AG08395 (cell line): ENCODE measurements around the gene COMMD1.
"Not testable (repeated sequence)": the region's sequence is repeated elsewhere in the genome, so short reads cannot be mapped to it uniquely, and the experiment has no call there.

Source experiments
- DNase-seq: peaks from one replicate; pipeline ENCODE4 v3.0.0; 2012; ENCODE audit warnings: mixed read lengths, low spot score

COMMD1 gene

GRCh38 chr2:62074233-62074632 lies 168.8 kb downstream of the COMMD1 start:
- no peak for DNase-seq

GRCh38 chr2:62076980-62077638 lies 171.6 kb downstream of the COMMD1 start:
- DNase-seq, result no peak

- no peak for DNase-seq
These were observed 179.3 kb downstream of the COMMD1 start for GRCh38 chr2:62084801-62085200.

- DNase-seq, result no peak
These were observed 184.2 kb downstream of the COMMD1 start for GRCh38 chr2:62089658-62090057.

- no peak for DNase-seq
These were observed 186.0 kb downstream of the COMMD1 start for GRCh38 chr2:62091471-62091870.

GRCh38 chr2:62099050-62099449 lies 193.6 kb downstream of the COMMD1 start:
- DNase-seq, result no peak

GRCh38 chr2:62099523-62100175 lies 194.2 kb downstream of the COMMD1 start:
- DNase-seq, result no peak

GRCh38 chr2:62101886-62102285 lies 196.4 kb downstream of the COMMD1 start:
- no peak for DNase-seq

GRCh38 chr2:62102402-62102920 lies 197.0 kb downstream of the COMMD1 start:
- DNase-seq, result no peak

- no peak for DNase-seq
These were observed 204.1 kb downstream of the COMMD1 start for GRCh38 chr2:62109554-62109953.

GRCh38 chr2:62110415-62111025 lies 205.0 kb downstream of the COMMD1 start:
- DNase-seq, result no peak

GRCh38 chr2:62112179-62112578 lies 206.7 kb downstream of the COMMD1 start:
- DNase-seq, result peak; percentile 26

GRCh38 chr2:62114564-62114963 lies 209.1 kb downstream of the COMMD1 start:
- no peak for DNase-seq

- no peak for DNase-seq
These were observed 211.5 kb downstream of the COMMD1 start for GRCh38 chr2:62116983-62117382.

GRCh38 chr2:62118160-62118559 lies 212.7 kb downstream of the COMMD1 start:
- peak; percentile 2 for DNase-seq

- DNase-seq, result no peak
These were observed 214.0 kb downstream of the COMMD1 start for GRCh38 chr2:62119311-62119974.

- DNase-seq, result not testable (repeated sequence)
These were observed 220.8 kb downstream of the COMMD1 start for GRCh38 chr2:62126239-62126638.

- DNase-seq, result no peak
These were observed 227.9 kb downstream of the COMMD1 start for GRCh38 chr2:62133320-62133823.

GRCh38 chr2:62136956-62137830 lies 231.7 kb downstream of the COMMD1 start:
- no peak for DNase-seq

GRCh38 chr2:62140426-62141141 lies 235.1 kb downstream of the COMMD1 start:
- no peak for DNase-seq
